HK-2 (cell line): ENCODE measurements around the gene RAET1E.
"Not testable (repeated sequence)": the region's sequence is repeated elsewhere in the genome, so short reads cannot be mapped to it uniquely, and the experiment has no call there.

Source experiments
- DNase-seq: peaks from one replicate; pipeline ENCODE4 v3.0.0-alpha.2; 2018; ENCODE audit not compliant: unreplicated experiment

The RAET1E gene

GRCh38 chr6:149909701-149910470 lies 12.0 kb upstream of the RAET1E start:
- no peak for DNase-seq

GRCh38 chr6:149908480-149908879 lies 10.6 kb upstream of the RAET1E start:
- DNase-seq, result not testable (repeated sequence)

GRCh38 chr6:149907317-149907716 lies 9.4 kb upstream of the RAET1E start:
- DNase-seq, result no peak

- DNase-seq, result no peak
Observed at GRCh38 chr6:149906405-149906804, 8.5 kb upstream of the RAET1E start.

GRCh38 chr6:149905911-149906371 lies 8.0 kb upstream of the RAET1E start:
- DNase-seq, result no peak

- DNase-seq, result no peak
Observed at GRCh38 chr6:149905371-149905910, 7.5 kb upstream of the RAET1E start.

- no peak for DNase-seq
Observed at GRCh38 chr6:149904661-149905370, 6.9 kb upstream of the RAET1E start.

GRCh38 chr6:149903938-149904611 lies 6.2 kb upstream of the RAET1E start:
- no peak for DNase-seq

- no peak for DNase-seq
Observed at GRCh38 chr6:149901444-149902140, 3.7 kb upstream of the RAET1E start.

GRCh38 chr6:149900620-149901443 lies 2.9 kb upstream of the RAET1E start:
- DNase-seq, result no peak

- no peak for DNase-seq
Observed at GRCh38 chr6:149899926-149900619, 2.2 kb upstream of the RAET1E start.

- no peak for DNase-seq
Observed at GRCh38 chr6:149899486-149899885, 1.6 kb upstream of the RAET1E start.

GRCh38 chr6:149898966-149899365 lies 1.1 kb upstream of the RAET1E start:
- DNase-seq, result no peak

- DNase-seq, result no peak
Observed at GRCh38 chr6:149897015-149897697, 757 bp downstream of the RAET1E start.

- no peak for DNase-seq
Observed at GRCh38 chr6:149896491-149896890, 1.4 kb downstream of the RAET1E start.

GRCh38 chr6:149895833-149896271 lies 2.1 kb downstream of the RAET1E start:
- peak; percentile 46 for DNase-seq

GRCh38 chr6:149895048-149895590 lies 2.8 kb downstream of the RAET1E start:
- no peak for DNase-seq

GRCh38 chr6:149891864-149892263 lies 6.0 kb downstream of the RAET1E start:
- not testable (repeated sequence) for DNase-seq

GRCh38 chr6:149891259-149891658 lies 6.7 kb downstream of the RAET1E start:
- DNase-seq, result no peak
